ENCODE data around the gene SH3GL3.

DNA sequence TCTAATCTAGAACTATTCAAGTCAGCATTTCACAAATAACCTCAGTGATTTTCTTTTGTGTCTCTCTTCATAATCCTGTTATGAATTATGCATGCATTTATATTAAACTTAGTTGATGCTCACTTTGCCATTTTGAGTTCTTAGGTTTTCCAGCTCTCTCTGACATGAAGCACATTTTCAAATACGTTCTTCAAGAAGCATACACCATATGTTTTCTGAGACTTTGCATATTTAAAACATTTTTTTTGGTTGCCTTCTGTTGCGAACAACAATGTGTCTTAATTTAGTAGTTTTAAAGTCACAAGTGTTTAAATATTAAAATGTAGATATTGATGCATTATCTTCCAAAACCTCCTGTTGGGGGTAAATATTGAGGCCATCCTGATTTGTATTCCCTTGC is 37.5 kb downstream of the SH3GL3 start:
- no peak for TF ChIP-seq CTCF (IDR thresholded peaks at IDR 0.05)
- TF ChIP-seq POLR2A (IDR thresholded peaks at IDR 0.05): no peak

Data from Peyer's patch (tissue), 4 donors.